GM12873 (cell line): ENCODE results near the gene LASP1.

ENCODE experiments used
- CTCF ChIP-seq: IDR thresholded peaks from 2 replicates; pipeline ENCODE4 v1.5.1; 2012; ENCODE audit warnings: low read depth, mild to moderate bottlenecking, moderate library complexity, low read length, control low read depth; ENCODE audit not compliant: insufficient read depth; ENCODE audit errors: missing control alignments

LASP1 gene

GRCh38 chr17:38917259-38917658 is 47.4 kb downstream of the LASP1 start:
- no peak for TF ChIP-seq CTCF

- no peak for TF ChIP-seq CTCF
Observed at GRCh38 chr17:38918129-38918913, 48.5 kb downstream of the LASP1 start.

- TF ChIP-seq CTCF = no peak
Observed at GRCh38 chr17:38918916-38919315, 49.1 kb downstream of the LASP1 start.

GRCh38 chr17:38919316-38920078 is 49.6 kb downstream of the LASP1 start:
- no peak for TF ChIP-seq CTCF

GRCh38 chr17:38920374-38921291 is 50.8 kb downstream of the LASP1 start:
- TF ChIP-seq CTCF = no peak

- TF ChIP-seq CTCF = no peak
Observed at GRCh38 chr17:38921756-38922411, 52.0 kb downstream of the LASP1 start.
